Measurements from ENCODE around the gene SPOCK2.

Gene SPOCK2

DNA sequence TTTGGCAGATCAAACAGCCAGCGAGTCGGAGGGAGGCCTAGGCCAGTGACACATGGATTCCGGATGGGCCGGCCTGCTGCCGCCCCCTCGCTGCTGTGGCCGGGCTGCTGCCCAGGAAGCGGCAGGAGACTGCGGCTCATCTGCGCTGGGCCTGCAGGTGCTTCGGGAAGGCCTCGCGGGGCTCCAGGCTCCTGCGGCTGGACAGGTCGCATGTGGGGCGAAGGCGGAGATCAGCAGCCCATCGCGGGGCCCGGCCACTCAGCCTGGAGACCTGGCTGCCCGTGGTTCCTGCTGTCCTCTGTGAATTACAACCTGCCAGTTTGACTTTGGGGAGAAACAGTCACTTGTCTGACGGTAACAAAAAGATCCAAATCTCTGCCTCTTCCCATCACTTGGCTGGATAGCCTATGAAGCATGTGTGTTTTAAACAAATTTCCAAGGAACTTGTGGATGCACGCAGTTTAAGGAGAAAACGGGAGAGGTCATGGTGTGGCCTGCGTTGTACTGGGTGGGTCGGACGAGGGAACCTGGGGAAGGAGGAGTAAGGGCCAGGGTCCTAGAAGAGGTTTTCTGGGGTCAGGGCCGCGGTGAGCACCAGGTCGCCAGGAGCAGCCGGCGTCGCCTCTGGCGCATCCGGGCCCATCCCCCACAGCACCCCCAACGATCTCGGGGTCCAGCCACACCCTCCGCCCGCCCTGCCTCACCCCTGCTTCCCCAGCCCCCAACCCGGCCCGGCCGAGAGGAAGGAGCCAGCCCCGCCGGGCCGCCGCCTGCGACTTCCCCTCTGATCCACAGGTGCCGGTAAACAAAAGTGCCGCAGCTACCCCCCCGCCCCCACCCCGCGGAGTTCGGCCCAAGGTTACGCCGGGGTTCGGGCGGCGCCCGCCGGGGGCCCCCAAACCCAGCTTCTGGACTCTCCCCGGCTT, 1.6 kb downstream of the SPOCK2 start:
- ChIA-PET POLR2A (no interaction called here), CTCF (interaction anchor here (0.6 kb wide), 1 partner anchor 138 kb away, joined by 3 read pairs; no protein-coding TSS in a partner anchor)
- no peak for DNase-seq (ENCODE audit: low read depth, low spot score)
- TF ChIP-seq, protein P1, sequence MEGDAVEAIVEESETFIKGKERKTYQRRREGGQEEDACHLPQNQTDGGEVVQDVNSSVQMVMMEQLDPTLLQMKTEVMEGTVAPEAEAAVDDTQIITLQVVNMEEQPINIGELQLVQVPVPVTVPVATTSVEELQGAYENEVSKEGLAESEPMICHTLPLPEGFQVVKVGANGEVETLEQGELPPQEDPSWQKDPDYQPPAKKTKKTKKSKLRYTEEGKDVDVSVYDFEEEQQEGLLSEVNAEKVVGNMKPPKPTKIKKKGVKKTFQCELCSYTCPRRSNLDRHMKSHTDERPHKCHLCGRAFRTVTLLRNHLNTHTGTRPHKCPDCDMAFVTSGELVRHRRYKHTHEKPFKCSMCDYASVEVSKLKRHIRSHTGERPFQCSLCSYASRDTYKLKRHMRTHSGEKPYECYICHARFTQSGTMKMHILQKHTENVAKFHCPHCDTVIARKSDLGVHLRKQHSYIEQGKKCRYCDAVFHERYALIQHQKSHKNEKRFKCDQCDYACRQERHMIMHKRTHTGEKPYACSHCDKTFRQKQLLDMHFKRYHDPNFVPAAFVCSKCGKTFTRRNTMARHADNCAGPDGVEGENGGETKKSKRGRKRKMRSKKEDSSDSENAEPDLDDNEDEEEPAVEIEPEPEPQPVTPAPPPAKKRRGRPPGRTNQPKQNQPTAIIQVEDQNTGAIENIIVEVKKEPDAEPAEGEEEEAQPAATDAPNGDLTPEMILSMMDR (IDR thresholded peaks at IDR 0.05; ENCODE audit: insufficient read depth, low read length, missing control alignments): no peak
- H3K4me3 ChIP-seq (ENCODE audit: low read depth, low read length): no peak overlapping the region

DNA sequence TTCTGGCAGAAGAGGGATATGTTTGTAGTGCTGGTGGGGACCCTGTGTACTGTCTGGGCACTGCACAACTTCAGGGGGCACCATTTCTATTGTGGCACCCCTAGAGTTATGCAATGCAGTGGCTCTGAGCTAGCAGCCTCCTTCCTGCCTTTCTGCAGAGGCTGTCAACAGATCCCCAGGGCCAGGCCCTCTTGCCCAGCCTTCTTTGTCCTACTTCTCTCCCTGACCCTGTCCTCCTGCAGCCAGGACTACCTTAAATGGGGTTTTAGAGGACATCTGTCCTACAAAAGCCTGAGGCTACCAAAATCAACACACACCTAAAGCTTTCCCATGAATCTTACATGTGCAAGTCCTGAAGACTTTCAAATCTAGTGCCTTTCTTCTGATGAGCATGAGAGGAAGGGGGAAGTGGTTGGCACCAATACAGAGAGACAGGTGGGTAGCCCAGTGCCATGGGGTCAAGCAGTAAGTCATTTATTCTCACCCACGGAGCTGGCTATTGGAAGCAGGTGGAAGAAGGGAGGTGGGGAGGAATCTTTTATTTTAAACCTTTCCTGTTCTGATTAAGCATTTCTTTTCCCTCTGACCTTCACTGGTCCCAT, 2.4 kb downstream of the SPOCK2 start:
- no peak overlapping the region for H3K4me3 ChIP-seq (ENCODE audit: low read depth, low read length)
- CTCF ChIA-PET: no interaction called here
- no peak for DNase-seq (ENCODE audit: low read depth, low spot score)
- POLR2A ChIA-PET: no interaction called here
- TF ChIP-seq, protein P1 (IDR thresholded peaks at IDR 0.05; ENCODE audit: insufficient read depth, low read length, missing control alignments): no peak

DNA sequence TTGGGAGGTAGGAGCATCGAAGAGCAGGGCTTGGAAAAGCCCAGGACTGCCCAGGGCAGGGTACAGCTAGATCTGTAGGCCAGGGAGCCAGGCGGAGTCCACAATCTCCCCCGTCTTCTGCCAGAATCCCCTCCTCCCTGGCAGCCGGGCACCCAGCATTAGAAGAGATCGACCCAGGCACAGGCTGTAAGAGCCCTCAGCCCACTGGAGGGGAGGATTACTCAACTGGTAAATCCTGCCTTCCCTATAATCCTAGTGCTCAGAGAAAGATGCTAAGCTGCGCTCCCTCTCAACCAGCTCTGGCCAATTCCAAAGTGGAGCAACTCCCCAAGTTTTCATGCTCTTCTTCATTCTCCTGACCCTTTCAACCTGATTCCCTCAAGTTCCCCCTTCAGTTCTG, 3.2 kb downstream of the SPOCK2 start:
- no peak for DNase-seq (ENCODE audit: low read depth, low spot score)
- H3K4me3 ChIP-seq (ENCODE audit: low read depth, low read length): no peak overlapping the region
- TF ChIP-seq, protein P1 (IDR thresholded peaks at IDR 0.05; ENCODE audit: insufficient read depth, low read length, missing control alignments): no peak
- CTCF ChIA-PET: interaction anchor here (1.5 kb wide), 1 partner anchor 12 kb away, joined by 3 read pairs; no protein-coding TSS in a partner anchor
- POLR2A ChIA-PET: no interaction called here

DNA sequence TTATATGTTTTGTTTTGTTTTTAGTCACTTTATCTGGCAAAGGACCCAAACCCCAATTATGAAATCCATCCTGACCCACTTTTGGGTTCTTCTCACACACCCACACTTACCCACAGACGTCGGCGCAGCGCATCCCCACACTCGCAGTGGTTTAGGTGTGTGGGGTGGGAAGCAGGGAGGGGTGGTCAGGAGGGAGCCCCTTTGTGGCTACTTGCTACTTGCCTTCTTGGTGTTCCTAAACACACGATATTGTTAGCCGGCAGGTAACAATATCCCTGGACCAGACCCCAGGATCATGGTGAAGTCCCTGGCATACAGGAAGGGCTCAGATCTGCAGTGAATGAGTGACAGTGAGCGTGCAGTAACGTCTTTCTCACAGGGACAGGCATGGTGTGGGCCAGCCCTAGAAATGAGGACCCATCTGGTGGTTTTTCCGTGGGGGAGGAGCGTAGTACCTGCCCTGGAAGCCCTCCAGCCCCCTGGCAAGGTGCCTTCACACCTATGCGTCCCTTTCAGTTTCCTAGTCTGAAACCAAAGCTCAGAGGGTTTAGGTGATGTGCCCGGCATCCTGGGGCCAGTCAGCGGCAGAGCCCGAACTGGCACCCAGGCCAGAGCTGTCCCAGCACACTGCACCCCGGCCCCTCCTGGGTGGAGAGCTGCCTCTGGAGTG, 4.4 kb downstream of the SPOCK2 start:
- no peak overlapping the region for H3K4me3 ChIP-seq (ENCODE audit: low read depth, low read length)
- TF ChIP-seq, protein P1 (IDR thresholded peaks at IDR 0.05; ENCODE audit: insufficient read depth, low read length, missing control alignments): no peak
- no peak for DNase-seq (ENCODE audit: low read depth, low spot score)
- POLR2A ChIA-PET: no interaction called here
- CTCF ChIA-PET: interaction anchor here (1.5 kb wide), 1 partner anchor 13 kb away, joined by 3 read pairs; no protein-coding TSS in a partner anchor

DNA sequence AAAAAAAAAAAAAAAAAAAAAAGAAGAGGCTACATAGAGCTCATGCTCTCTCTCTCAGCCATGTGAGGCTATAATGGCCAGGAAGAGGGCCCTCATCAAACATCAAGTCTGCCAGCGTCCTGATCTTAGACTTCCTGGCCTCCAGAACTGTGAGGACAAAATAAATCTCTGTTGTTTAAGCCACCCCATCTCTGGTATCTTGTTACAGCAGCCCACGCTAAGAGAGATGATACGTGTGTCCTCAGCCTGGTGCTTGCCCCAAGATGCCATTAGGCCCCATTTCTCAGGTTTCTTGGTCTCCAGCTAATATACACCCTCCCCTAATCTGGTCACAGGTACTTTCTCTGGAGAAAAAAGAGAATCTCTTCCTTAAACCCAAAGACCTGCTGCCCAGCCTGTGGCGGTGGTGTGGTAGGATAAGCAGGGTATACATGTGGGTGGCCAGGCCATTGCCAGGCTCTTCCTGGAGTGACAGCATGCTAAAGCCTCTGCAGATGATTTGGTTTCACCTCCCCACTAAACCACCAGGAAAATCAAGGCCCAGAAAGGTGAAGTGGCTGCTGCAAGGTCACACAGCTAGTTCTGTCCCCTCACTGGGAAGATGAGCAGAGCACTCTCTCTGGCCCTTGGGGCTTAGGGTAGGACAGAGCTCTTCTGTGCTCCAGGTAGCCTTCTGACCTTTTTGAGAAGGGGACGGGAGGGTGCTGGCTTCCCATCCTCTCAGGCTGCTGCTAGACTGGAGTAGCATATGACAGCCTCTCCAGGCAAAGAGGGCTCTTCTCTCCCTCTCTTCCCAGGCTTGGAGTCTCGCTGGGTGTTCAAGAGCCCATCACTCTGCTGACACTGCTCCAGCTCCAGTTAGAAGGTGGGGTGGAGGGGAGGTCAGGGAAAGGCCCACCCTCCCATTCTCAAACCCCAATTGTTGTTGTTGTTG, 5.2 kb downstream of the SPOCK2 start:
- H3K4me3 ChIP-seq (ENCODE audit: low read depth, low read length): no peak overlapping the region
- POLR2A ChIA-PET: no interaction called here
- DNase-seq (ENCODE audit: low read depth, low spot score): no peak
- CTCF ChIA-PET: no interaction called here
- TF ChIP-seq, protein P1 (IDR thresholded peaks at IDR 0.05; ENCODE audit: insufficient read depth, low read length, missing control alignments): no peak
